DMS153 (cell line): ENCODE data around the gene MICAL2.

Source experiments
- DNase-seq: peaks from one replicate; lab custom pipeline; 2025; lab: John Stamatoyannopoulos, UW

The MICAL2 gene

DNA sequence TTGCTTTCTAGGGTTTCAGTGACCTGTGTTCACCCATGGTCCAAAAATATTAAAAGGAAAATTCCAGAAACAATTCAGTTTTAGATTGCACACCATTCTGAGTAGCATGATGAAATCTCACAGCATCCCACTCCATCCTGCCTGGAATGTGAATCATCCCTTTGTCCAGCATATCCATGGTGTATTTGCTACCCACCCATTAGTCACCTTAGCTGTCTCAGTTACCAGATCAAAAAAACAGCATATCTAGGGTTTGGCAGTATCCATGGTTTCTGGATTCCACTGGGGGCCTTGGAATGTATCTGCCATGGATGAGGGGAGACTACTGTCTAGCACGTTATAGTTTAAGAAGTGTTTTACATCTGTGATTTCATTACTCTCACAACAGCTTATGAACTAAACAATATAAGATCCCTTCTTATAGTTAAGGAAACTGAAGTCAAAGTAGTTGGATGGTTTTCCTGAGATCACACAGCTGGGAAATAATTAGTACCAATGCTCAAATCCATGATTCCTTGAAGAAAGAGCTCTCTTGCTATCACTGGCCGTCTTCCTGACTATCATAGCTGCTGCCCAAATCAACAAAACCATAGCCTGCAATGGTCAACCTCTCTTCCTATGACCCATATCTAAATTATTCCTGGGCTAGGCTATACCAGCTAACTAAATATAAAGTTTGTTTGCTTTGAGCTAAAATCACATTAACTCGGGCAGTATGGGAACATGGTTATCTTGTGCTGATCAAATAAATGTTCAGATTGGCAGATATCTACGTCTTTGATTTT lies 122.6 kb downstream of the MICAL2 start:
- DNase-seq: no peak

GRCh38 chr11:12233602-12233925 lies 123.2 kb downstream of the MICAL2 start:
- no peak for DNase-seq

- DNase-seq: no peak
Measured at GRCh38 chr11:12234221-12234620, 123.8 kb downstream of the MICAL2 start.

- no peak for DNase-seq
Measured at GRCh38 chr11:12235080-12235479, 124.7 kb downstream of the MICAL2 start.

GRCh38 chr11:12235553-12235946 lies 125.2 kb downstream of the MICAL2 start:
- peak; percentile 41 for DNase-seq

DNA sequence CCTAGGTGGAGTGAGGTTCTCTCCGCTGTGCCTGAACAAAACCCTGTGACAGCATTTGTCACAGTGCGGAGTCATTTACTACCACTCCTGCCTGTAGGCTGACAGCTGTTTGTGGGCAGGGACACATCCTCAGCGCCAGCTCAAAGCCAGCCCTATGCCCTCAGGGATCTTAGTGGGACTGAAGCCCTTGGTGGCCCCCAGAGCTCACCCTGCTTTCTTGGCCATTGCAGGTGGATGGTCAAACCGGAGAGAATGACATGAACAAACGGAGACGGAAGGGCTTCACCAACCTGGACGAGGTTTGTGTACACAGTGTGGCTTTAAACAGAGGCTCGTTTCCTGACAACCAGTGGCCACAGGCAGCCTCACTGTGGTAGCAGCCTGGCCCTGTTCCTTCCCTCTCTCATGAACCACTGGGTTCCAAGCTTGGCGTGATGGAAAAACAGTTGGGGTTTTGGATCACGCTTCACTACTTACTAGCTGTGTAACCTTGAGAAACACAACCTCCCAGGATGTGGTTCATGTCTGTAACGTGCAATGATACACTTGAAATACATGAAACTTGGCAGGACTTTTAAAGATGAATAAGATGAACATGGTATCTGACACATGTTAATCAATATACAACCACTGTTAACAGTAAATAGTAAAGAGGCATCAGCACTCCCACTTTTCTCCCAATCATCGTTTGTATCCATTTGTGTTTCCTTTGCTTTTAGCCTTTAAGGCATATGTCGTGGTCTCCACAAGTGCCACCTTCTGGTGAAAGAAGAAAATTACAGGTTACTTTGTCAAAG lies 125.8 kb downstream of the MICAL2 start:
- peak; percentile 67 for DNase-seq

DNA sequence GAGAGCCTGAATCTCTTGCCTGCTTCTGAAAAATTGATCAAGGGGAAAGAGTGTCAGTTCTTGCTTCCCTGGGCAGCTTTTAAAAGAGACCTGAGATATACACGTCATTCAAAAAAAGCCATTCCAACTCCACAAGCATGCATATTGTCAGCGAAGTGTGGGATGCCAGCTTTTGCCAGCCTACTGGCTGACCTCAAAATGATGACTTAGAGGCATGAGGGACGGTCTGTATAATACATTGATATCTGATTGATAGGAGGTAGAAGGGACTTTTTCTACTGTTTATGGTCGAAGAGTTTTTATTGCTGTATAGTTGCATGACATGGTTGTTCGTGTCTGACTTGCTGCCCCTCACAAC lies 126.3 kb downstream of the MICAL2 start:
- no peak for DNase-seq

DNA sequence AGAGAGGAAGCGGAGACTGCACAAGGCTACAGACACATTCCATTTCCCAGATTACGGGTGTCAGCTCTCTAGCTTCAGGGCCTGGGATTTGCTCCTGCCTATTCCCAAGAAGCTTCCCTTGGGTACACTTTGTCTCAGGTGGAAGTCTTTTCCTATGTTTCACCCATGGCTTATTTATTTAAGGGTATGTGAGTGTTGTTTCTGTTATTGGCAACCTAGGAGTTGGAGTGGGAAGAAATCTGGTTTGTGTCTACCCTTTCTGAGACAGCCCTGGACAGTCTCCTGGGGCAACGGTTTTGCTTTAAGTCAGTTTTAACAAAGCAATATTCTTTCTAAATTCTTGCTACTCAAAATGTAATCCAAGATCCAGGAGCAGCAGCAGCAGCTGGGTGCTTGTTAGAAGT lies 127.0 kb downstream of the MICAL2 start:
- no peak for DNase-seq

DNA sequence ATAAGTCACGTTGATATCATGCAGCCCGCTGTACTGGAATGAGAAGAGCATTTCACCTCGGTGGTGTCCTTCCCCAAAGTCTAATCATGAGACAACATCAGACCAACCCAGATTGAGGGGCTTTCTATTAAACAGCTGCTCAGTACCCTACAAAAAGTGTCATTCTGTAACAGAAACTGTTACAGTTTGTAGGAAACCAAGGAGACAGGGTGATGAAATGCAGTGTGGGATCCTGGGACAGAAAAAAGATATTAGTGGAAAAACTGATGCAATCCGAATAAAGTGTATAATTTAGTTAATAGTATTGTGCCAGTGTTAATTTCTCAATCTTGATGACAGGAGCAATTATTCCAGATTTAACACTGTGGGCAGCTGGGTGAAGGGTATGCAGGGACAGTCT lies 128.0 kb downstream of the MICAL2 start:
- DNase-seq: no peak

DNA sequence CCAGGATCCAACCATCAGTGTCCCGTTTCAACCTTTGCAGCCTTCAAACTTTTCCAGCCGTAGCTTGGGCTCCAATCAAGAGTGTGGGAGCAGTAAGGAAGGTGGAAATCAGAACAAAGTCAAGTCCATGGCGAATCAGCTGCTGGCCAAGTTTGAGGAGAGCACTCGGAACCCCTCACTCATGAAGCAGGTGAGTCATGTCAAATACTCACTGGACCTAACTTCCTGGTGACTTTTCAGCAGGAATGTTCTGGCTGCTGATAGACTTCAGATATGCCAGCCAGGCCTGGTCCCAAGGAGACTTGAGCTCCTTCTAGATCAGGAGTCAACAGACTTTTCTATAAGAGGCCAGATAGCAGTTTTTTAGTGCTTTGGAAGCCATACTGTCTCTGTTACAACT lies 129.0 kb downstream of the MICAL2 start:
- no peak for DNase-seq

GRCh38 chr11:12239804-12240371 lies 129.5 kb downstream of the MICAL2 start:
- DNase-seq: no peak

- no peak for DNase-seq
Measured at GRCh38 chr11:12240677-12241076, 130.3 kb downstream of the MICAL2 start.

GRCh38 chr11:12241401-12241800 lies 131.0 kb downstream of the MICAL2 start:
- peak; percentile 64 for DNase-seq

- DNase-seq: no peak
Measured at GRCh38 chr11:12241971-12242672, 131.7 kb downstream of the MICAL2 start.

- no peak for DNase-seq
Measured at GRCh38 chr11:12242966-12243365, 132.6 kb downstream of the MICAL2 start.

GRCh38 chr11:12243486-12243885 lies 133.1 kb downstream of the MICAL2 start:
- peak; percentile 76 for DNase-seq

GRCh38 chr11:12243911-12244550 lies 133.6 kb downstream of the MICAL2 start:
- no peak for DNase-seq

DNA sequence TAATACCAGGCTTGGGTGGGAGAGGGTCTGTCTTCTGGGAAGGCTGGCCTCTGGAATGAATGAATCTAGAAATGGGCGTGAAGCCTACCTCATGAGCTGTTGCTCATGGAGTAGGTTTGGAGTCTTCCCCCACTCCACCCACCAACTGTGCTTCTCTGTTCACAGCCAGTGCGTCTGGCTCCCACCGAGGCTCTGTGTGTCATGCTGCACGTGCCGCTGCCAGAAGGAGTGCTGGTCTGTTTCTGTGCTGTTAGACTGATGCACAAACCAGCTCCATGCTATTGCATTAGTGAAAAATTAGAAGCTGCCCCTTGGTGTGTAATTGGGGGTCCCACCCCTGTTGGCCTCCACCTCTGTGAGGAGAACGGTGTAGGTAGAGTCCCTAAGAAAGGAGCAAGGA lies 134.7 kb downstream of the MICAL2 start:
- DNase-seq: no peak

DNA sequence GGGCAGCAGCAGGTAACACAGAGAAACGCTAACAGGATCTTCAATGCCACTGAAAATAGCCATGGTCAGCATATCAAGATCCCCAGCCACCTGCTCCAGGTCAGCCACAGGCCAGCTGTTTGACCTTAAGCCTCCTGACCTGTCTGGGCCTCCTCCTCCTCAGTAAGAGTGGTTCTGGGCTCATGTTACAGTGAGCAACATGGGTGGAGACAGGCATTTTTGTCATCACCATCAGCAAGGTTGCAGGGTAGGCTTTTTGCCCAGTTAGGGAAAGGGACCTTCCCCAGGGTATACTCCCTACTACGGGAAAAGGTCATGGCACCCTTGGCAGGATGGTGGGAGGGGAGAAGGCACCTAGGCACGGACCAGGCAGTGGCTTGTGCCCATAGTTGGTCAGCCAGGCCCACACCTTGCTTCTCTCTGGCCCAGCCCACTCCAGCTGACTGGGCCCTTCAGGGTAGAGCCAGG lies 135.2 kb downstream of the MICAL2 start:
- no peak for DNase-seq

DNA sequence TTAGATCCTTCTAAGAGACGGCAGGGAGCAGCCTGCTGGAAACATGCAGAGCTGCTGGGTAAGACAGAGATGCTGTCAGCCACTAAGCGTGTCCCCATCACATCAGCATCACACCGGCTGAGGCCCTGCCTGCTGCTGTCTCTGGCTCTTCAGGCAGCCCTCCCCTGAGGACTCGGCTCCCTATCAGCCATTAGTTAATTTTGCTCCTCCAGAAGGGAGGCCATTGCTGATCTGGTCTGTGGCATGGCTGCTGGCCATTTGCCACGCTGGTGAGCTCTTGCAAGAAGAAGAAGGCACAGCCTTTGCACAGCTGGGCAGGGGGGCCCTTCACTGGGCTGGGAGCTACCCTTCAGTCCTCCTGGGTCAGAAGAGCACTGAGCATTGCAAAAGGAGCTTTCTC lies 135.8 kb downstream of the MICAL2 start:
- DNase-seq: no peak

- no peak for DNase-seq
Measured at GRCh38 chr11:12246989-12247388, 136.6 kb downstream of the MICAL2 start.
